T-helper 1 cell (primary cell): ENCODE results near the gene HPS1.

ENCODE experiments used
- DNase-seq, 5 donors: peaks; one replicate each; pipeline ENCODE4 v3.0.0-alpha.2; 2012 to 2020

HPS1 gene

GRCh38 chr10:98431016-98431415 is 15.7 kb downstream of the HPS1 start:
- DNase-seq, result no peak

GRCh38 chr10:98430427-98430826 is 16.3 kb downstream of the HPS1 start:
- no peak for DNase-seq

GRCh38 chr10:98429320-98430072 is 17.2 kb downstream of the HPS1 start:
- no peak for DNase-seq

- no peak for DNase-seq
Observed at GRCh38 chr10:98427011-98427515, 19.7 kb downstream of the HPS1 start.

- peak in 2 of 5 donors; percentile 11 to 48 for DNase-seq
Observed at GRCh38 chr10:98425511-98426352, 21.0 kb downstream of the HPS1 start.

- no peak for DNase-seq
Observed at GRCh38 chr10:98424295-98425254, 22.2 kb downstream of the HPS1 start.

- DNase-seq, result no peak
Observed at GRCh38 chr10:98423691-98424120, 23.0 kb downstream of the HPS1 start.

- DNase-seq, result no peak
Observed at GRCh38 chr10:98422182-98422581, 24.6 kb downstream of the HPS1 start.

GRCh38 chr10:98420786-98421185 is 25.9 kb downstream of the HPS1 start:
- no peak for DNase-seq

- DNase-seq, result no peak
Observed at GRCh38 chr10:98419469-98420261, 27.1 kb downstream of the HPS1 start.

- DNase-seq, result no peak
Observed at GRCh38 chr10:98418665-98419468, 27.9 kb downstream of the HPS1 start.

GRCh38 chr10:98417973-98418664 is 28.6 kb downstream of the HPS1 start:
- no peak for DNase-seq

GRCh38 chr10:98417481-98417959 is 29.2 kb downstream of the HPS1 start:
- no peak for DNase-seq

- no peak for DNase-seq
Observed at GRCh38 chr10:98416606-98417388, 29.9 kb downstream of the HPS1 start.

- no peak for DNase-seq
Observed at GRCh38 chr10:98415731-98416119, 31.0 kb downstream of the HPS1 start.

GRCh38 chr10:98414932-98415730 is 31.6 kb downstream of the HPS1 start, which contains the start of gene PYROXD2:
Gene PYROXD2 (minus strand): TSS chr10:98415182. CDS start chr10:98415135, 47 bp downstream.
- DNase-seq, result peak in 4 of 5 donors; percentile 17 to 55 (median 27)

GRCh38 chr10:98414578-98414931 is 32.2 kb downstream of the HPS1 start:
- DNase-seq, result no peak

GRCh38 chr10:98411768-98412167 is 35.0 kb downstream of the HPS1 start:
- DNase-seq, result no peak
